CD4-positive, alpha-beta T cell treated with Interferon alpha-2 for 1 hour (primary cell): ENCODE data around the gene STX16.

ENCODE experiments used
- DNase-seq, 2 donors: peaks; one replicate each; pipeline ENCODE4 v3.0.0-alpha.2; 2020 to 2022

The STX16 gene

DNA sequence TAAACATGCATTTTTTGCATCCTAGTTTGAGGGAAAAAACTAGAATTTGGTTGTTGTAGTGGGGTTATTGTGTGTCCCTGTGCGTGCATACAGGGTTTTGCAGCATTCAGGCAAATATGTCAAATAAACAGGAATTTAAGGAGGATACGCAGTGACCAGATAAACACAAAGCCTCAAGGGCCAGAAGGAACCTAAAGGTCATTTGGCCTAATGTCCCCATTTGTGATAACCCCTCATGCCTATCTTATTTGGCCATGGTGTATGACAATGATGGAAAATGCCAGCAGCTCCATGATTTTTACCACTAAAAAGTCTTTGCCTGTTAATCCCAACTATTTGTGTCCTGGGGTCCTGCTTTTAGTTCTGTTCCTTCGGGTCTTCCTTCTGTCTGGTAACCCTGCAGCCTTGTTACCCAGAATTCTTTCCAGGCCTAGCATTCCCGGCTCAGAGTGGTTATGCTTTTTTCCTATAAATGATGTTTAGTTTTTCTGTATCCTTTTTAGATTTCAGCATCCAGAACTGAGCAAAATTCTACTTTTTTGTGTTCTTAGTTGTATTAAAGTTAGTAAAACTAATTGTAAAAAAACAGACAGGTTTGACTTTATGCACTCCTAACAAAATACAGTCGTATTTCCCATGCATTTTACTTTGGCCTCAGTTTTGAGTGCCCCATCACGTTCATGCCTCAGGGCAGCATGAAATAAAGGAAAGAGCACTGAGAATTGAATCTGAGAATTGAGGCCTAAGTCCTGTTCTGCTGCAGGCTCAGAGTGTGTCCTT lies 4.4 kb downstream of the STX16 start:
- no peak for DNase-seq

DNA sequence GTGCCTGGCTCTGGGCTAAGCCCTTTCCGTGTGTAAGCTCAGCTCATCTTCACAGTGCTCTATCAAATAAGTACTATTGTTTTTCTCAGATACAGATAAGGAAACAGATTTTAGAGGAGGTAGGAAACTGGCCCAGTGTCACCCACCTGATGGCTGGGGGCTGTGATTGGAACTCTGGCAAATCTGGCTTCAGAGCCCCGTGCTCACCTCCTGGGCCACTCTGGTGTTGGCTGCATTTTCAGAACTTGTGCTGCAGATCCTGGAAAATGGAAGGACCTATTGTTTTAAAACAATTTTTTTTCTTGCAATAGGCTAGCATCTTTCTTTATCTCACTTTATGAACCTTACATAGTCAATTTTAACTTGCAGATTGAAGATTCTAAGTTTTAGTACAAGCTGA lies 5.7 kb downstream of the STX16 start:
- DNase-seq: no peak

DNA sequence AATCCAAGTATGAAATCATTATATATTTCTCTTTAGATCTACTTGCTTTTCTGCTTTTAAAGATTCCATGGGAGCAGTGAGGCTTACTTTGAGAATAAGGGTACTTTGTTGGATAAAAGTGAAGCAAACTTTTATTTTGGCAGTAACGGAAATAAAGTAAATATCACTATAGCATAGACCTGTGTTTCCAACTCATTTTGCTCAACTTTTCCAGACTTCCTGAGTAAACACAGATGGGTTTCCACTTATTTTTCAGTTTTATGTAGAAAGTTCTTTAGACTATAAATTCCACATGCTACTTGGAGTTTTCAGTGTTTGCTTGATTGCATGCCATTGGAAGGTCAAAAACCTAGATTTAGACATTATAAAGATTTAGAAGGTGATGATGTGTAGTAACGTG lies 6.2 kb downstream of the STX16 start:
- DNase-seq: no peak

DNA sequence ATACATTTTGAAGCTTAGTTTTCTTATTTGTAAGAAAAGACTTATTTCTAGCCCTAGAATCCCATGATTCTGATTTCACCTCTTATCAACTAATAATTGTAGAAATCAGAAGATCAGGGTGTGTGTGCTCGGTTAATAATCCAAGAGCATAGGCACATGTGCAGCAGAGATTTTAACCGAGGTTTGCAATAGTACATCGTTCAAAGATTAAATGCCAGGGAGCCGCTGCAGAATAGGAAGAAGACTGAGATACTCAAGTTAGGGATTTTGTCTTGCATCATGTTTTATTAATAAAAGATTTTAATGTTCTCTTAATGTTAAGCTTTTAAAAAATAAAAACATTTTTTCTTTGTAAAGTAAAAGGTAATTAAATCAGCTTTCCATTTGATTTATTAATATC lies 6.9 kb downstream of the STX16 start:
- DNase-seq: no peak

DNA sequence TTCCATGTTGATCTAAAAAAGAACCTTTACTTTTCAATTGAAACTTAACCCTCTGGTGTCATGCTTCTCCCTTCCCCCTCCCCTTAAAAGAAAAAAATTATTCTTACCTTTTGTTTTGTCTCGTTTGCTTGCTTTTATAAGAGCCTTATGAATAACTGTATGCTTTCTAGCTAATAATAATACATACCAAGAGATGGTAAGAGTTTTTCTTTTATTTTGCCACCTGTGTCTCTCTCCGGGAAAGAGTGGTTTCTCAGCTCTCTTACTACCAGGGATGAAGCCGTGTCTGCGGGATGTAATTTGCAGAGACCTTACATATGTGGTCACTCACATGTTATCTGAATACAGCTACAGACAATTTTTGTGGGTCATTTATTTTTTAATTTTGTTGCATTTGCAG lies 7.7 kb downstream of the STX16 start:
- DNase-seq: no peak

DNA sequence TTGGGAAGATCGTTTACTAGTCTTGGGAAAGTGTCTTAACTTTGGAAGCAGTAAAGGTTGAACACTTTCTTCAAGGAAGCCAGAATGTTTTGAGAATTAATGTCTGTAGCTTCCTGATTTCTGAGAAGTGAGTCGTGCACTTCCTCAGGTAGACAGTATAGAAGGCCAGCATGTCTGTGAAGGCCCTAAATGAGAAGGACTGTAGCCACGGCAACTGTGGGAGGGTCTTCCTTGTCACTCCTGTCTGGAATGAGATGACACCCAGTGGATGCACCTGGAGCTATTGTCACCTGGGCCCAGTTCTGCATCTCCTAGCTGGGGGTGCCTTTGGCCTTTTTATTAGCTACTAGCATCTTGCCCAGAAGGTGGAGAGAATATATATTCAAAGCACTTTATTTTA lies 8.8 kb downstream of the STX16 start:
- peak; percentile 45 to 67 for DNase-seq

DNA sequence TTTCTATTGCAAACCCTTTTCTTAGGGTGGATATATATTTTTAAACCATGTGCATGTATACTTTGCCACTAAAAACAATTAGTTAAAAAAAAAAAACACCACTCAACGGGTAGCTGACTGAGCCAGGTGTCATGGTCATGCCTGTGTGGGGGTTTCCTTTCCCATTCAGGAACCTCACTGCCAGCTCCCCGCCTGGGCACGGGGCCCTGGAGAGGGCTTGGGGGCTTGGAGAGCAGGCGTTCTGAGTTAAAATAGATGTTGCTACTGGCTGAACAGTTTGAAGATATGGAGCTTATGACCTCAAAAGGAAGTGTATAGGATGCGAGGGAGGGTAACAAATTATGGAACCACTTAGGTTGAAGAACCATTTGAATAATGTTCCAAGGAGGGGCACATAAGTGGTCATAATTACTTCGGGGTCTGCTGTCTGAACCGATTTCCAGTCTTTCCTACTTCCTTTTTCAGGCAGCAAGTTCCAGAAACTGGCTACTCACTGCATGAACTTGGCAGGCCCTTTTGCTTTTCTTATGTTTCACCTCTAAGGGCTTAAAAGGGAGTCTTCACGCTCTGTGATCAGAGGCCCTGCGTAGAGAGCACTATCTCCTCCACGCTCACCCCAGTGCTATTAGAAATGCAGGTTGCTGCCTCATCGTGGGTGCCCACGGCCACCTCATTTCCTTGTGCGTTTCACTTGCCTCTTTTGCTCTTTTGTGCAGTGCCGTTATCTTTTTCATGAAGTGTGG lies 9.9 kb downstream of the STX16 start:
- peak; percentile 52 to 64 for DNase-seq

DNA sequence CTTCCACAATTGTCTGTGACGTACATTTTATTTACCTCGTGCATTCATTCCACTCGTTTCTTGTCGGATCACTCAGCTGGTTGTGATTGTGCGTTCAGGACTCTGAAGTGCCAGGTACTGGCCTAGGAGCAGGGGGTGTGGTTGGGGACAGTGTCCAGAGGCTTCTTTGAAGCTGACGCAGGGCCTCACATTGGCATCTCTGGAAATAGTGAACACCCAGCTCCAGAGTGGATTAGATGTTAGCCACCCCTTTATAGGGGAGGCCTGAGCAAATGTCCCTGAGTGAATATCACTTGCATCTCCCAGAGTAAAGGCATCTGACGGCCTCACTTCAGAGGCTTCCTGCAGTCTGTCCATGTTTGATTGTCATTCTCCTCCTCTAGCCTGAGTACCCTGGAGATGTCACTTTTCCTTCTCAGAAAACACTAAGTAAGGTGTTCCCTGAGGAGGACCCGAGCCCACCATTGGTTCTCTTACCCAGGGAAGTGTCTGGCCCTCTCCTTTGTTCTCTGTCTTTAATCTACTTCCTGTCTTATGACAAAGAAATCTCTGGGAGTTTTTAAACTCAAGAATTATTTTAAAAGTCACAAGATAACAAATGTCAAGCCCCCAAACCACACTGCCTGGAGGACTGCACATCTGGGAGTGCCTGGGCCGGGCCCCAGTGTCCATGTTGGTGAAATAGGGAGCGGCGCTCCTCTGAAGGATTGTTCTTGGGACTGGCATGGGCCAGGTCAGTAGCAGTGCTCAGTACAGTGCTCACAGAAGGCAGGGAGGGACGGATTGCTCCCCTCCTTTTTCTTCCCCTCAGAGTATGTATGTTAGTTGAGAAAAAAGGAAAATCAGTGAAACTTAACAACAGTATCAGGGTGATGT lies 10.8 kb downstream of the STX16 start:
- DNase-seq: peak in 1 of 2 donors; percentile 17

DNA sequence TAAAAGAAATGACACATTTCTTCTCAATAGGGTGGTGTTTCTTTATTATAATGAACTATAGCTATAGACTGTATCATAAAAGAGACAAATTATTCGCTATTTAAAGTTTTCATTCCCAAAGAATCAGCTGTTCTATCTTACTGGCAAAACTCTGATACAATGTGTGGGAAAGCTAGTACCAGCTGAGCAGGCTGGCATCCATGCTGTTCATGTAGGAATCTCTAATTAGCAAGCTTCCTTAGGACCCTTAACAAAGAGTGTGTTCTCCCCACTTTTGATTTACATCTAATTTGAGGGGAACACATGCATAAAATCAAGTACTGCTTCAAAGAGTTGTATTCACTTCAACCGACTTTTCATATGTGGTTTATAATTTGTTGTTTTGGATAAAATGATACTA lies 13.2 kb downstream of the STX16 start:
- DNase-seq: no peak

DNA sequence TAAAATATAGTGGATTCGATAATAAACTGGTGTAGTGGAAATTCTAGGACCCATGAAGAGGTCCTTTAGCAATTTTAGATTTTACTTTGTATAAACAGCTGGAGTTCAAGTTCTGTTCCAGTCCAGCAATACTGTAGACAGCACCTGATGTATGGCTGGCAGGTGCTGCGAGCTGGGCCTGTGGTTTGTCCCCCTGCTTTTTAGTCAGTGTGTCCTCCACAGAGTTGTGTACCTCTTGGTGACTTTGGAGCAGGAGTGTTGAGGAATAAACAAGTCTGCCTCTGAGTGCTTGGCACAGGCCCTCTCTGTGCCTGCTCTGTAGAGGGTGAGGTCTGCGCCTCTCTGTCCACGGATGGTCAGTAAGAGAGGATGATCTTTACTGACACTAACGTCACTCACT lies 13.8 kb downstream of the STX16 start:
- DNase-seq: no peak

DNA sequence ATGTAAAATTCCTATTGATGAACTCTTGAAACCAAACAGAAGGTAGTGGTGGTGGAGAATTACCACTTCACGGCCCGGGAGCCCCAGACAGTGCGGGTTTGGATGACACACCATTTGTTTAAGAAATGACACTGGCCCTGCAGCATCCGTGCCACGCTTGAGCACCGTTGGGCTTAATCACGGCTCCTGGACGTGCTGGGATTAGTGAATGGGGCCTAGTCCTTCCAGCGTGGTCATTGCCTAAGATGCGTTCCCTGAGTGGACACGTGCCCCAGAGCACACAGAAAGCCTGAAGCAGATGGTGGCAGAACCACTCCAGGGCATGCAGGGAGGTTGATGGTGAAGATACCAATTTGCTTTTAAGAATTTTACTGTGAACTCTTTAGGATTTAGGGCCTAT lies 14.5 kb downstream of the STX16 start:
- no peak for DNase-seq

DNA sequence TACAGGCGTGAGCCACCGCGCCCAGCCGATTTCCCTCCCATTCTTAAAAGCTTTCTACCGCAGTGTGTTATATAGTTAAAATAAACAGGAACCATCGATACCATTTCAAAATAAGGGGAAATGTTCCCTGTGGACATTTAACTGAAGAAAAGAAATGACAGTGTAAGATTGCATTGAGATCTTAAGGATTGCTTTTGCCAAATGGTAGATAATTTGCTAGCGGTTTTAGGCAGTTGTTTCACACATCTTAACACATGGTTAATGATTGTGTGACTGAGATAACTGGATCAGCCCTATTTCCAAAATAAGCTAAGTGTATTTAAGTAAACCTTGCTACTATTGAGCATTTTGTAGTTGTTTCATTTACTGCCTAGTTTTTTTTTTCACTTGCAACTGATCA lies 15.6 kb downstream of the STX16 start:
- no peak for DNase-seq

DNA sequence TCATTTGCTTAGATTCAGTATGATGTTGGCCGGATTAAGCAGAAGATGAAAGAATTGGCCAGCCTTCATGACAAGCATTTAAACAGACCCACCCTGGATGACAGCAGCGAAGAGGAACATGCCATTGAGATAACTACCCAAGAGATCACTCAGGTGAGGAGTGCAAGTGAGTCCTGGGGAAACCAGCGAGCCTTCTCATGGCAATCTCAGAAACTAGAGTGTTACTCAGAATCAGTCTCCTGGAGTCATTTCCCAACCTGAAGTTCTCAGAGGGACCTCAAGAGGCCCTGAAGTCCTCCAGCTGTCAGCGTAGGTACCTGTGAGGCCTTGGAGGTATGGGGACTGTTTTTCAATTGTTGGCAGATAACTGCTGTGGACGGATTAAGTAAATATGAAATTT lies 16.9 kb downstream of the STX16 start:
- no peak for DNase-seq

DNA sequence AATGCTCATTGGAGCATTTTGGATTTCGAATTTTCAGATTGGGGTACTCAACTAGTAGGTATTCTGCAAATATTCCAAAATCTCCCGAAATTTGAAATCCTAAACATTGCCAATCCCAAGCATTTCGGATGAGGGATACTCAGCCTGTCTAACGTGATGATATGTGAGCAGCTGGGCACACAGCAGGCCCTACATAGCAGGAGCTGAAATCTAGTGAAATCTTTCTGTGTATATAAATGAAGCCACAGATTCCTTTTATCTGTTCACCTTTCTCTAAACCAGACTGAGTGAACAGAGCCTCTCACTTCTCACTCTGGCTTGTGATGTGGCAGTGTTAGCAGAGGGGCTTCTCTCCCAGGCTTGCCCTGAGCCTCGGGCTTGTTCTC lies 17.8 kb downstream of the STX16 start:
- DNase-seq: no peak

DNA sequence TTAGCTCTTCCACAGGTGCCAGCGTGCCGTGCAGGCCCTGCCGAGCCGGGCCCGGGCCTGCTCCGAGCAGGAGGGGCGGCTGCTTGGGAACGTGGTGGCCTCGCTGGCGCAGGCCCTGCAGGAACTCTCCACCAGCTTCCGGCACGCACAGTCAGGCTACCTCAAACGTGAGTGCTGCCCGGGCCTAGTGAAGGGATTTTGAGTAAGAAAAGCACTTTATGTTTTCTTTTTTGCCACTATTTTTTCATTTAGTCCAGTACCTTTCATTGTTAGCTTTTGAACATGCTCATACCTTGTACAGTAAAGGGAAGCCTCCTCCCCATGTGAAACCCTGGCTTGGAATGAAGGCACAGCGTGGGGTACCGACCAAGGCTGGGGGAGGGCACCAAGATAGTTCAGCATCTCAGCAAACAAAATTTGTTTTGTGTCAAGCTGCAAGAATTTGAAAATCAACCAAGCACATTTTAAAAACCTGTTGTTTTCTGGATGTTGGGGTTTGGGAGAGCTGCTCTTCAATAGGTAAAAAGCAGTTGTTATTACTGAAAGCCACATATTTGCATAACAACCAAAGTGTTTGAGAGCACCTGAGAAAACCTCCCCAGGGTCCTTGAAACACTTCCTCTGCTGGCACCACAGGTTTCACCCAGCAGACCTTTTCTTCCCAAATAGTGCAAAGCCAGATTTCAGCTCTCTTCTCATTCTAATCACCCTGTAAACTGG lies 18.4 kb downstream of the STX16 start:
- no peak for DNase-seq

DNA sequence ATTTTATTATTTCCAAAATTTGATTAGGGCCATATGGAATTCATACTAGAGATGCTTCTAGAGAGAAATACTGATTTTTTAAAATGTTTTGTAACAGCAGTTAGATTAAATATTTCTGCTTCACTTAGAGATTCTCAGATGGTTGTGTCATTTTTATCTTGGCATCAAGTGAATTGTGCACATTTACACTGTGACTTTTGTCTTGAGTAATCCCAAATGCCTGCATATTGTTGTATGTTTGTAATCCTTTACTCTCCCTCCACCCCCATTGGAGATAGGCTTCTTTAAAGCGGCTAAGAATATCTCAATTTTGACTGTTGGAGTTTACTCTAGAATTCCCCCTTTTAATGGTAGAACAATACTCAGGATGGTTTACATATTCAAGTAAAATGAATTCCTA lies 19.0 kb downstream of the STX16 start:
- no peak for DNase-seq

DNA sequence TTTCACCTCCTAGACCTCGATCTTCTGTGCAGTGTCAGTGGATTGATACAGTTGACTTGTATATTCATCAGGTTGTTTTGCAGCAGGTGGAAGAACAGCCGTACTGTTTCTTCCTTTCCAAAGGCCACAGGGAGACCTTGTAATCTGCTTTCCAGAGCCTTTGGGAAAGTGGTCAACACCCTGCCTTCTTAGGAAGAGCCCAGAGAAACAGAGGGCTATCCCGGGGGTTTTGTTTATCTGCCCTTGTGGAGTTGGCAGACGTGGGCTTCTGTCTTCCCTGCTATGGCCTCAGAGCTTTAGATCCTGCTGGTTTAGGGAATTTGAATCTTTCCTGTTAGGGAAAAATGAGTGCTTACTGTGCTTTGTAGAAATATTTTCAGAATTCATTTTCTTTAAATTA lies 19.6 kb downstream of the STX16 start:
- DNase-seq: no peak

DNA sequence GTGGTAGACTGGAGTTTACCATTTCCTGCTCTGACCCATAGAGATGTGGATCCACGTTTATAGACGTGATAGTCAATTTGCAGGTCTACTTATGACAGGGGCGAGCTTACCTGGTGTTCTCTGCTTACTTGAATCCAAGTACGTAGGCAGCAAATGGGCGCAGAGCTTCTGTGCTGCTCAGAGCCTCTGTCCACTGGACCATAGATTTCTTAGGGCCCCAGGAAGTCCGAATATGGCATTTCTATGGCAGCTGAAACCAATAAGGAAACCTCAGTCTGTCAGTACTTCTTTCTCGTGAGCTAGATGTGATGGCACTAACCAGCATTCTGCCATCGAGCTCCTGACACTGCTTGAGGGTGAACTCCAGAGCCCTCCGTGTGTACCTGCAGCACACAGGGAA lies 22.0 kb downstream of the STX16 start:
- DNase-seq: no peak

DNA sequence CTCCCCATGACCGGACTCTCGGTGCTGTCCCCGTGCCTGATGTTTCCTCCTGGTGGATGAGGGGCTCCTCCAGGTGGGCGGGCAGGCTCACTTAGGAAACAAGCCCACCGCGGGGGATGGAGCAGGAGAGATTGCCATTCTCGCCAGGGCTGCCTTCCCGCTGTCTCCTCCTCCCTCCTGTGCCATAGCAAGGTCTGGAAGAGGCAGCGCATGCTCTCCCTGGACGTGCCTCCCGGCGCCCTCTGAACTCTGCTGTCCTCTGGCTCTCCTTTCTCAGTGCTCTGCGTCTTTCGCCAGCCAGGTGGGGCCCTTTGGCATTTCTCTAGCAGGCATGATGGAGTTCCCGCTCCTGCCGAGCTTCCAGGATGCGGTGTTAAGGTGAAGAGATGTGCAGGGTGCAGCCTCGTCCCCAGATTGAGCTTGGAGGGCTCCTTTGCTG lies 24.1 kb downstream of the STX16 start:
- no peak for DNase-seq

DNA sequence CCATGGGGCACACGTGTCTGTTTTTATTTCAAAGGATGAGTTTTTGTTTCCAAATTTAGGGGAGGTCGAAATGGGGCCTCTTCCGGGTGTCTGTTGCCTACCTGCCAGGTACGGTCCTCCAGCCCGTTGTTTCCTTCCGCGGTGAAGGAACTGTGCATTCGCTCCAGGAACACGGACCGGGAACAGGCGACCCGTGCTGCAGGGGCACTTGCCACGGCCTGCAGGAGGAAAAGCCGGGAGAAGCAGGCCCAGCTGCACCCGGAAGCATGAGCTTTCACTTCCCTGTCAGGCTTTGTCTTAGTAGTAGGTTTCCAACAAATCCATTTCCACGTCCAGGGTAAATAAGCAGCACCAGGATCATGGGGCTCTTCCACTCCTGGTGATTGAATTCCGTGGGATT lies 24.6 kb downstream of the STX16 start:
- DNase-seq: no peak

DNA sequence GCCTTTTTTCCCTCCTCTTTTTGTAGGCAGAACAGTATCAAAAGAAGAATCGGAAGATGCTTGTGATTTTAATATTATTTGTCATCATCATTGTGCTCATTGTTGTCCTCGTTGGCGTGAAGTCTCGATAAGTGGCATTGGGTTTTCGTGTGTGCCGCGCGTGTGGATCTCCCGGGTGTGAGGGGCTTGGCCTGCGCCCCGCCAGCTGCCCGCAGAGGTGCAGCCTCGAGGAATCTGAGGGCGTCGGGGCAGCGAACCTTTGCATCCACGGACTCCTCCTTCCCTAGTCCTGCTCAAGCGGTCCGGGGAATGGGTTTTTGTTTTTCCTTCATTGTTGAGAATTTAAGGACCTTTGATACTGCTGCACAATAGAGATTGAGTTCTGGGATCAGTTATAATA lies 25.1 kb downstream of the STX16 start:
- no peak for DNase-seq

DNA sequence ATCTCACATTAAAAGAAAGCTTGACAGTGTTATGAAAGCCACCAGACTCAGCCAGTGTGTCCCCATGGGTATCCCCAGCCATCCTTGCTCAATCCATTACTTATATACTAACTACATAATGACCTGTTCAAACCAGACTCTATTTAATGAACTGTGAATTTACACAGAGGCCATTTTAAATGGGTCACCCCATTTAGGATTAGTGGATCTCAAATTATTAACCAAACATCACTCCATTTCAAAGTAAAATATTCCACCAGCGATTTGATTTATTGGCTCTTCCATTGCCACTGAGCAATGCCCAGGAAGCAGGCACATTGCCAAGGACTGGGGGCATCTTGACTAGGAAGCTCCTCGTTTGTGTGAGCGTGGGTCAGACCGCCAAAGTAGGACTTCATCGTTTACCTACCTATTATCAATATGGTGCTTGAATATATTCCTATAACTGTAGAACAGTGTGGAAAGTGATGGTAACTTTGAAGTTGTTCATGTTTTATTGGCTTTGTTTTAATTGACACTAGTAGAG lies 26.1 kb downstream of the STX16 start:
- DNase-seq: no peak

DNA sequence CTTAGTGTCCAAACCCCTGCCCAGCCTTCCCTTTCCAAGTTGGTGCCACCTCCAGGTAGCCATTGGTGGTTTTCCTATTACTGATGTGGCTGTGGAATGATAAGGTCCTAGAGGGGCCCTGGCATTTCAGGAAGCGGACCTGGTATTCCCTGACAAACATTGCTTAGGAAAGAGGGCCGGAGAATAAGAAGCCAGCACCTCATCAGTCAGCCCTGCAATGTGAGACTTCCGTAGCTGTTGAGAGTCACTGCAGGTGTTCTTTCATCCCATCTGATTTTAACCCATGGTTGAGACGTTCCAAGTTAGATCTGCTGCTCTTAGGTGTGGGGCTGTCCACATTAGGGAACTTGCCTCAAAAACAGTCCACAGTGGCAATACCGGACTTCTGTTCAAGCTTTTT lies 26.7 kb downstream of the STX16 start:
- no peak for DNase-seq
